Stimulated activated naive B cell treated with anti-CD40 and anti-IgM and Interleukin-4, amounts not matched to agents 10 μg/mL and 1 μg/mL and 100 μg/mL, for 72 hours (primary cell): Measurements from ENCODE around the gene SUB1.
"Not testable (repeated sequence)": the region's sequence is repeated elsewhere in the genome, so short reads cannot be mapped to it uniquely, and the experiment has no call there.

Experiments
- ATAC-seq, 2 donors: fragments of 150-1000 bp; cut with Tn5 transposase; replicated peaks; 2 replicates each; pipeline ENCODE4 v1.10.0; 2021; ENCODE audit warnings: moderate library complexity in 1 of 2
- DNase-seq: peaks from one replicate; pipeline ENCODE4 v3.0.0; 2021
- H3K27ac Mint-ChIP-seq: one replicate; pipeline ENCODE4 v1.8.0; 2022; ENCODE audit warnings: mild to moderate bottlenecking, mixed read lengths
- H3K27me3 Mint-ChIP-seq, 2 donors: one replicate each; pipeline ENCODE4 v1.8.0; 2022; ENCODE audit warnings: mixed read lengths in 2 of 2
- H3K36me3 Mint-ChIP-seq, 2 donors: one replicate each; pipeline ENCODE4 v1.8.0; 2022; ENCODE audit warnings: mixed read lengths in 2 of 2, mild to moderate bottlenecking in 1 of 2
- H3K4me1 Mint-ChIP-seq, 2 donors: one replicate each; pipeline ENCODE4 v1.8.0; 2022; ENCODE audit warnings: mixed read lengths in 2 of 2, mild to moderate bottlenecking in 1 of 2
- H3K4me3 Mint-ChIP-seq, 2 donors: one replicate each; pipeline ENCODE4 v1.8.0; 2022; ENCODE audit warnings: mild to moderate bottlenecking in 2 of 2, mixed read lengths in 2 of 2, moderate library complexity in 1 of 2
- H3K9me3 Mint-ChIP-seq, 2 donors: one replicate each; pipeline ENCODE4 v1.8.0; 2022; ENCODE audit warnings: mixed read lengths in 2 of 2, mild to moderate bottlenecking in 1 of 2

Gene SUB1

DNA sequence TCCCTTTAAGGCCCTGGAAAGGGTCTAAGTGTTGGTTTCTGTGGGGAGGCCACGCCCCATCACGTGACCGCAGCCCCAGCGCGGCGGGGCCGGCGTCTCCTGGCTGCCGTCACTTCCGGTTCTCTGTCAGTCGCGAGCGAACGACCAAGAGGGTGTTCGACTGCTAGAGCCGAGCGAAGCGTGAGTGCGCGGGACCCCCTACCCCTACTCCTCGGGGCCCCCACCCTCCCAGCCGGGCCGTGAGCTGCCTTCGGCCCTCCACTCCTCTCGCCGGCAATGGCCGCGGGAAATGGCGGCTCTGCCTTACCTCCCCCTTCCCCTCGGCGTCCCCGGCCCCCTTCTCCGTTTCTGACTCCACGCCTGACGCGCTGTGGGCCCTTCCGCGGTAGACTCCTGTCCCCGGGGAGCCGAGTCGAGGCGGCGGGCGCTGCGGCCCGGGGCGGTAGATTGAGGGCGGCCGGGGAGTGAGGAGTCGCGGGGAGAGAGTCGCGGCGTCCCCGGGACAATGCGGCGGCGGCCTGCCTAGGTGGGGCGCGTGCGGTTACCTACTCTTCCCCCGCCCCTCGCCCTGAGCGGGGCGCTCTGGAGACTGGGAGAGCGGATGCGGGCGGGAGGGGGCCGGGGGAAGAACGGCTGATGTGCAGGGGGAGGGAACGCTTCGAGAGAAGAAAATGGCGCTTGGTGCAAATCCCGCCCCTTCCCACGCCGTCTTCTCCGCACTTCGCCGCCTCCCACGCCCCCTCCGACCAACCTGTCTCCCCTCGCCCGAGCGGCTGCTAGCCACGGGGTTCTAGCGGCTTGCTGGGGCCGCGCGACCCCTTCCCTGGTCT, at the start of gene SUB1:
SUB1 (plus strand) TSS at position 112 of the 830 bp plus-strand sequence. CDS start 2,956 bp downstream, outside the sequence.
- H3K27me3 Mint-ChIP-seq = peaks cover 6 to 7% of the 10 kb centered on the region in 2 donors
- DNase-seq (peak; percentile 87), ATAC-seq (peak; percentile 68 to 75)
- peak within 1 kb of the TSS; percentile 92 to 97 for H3K4me3 Mint-ChIP-seq
- peaks cover 36 to 77% of the 10 kb centered on the region in 2 donors for H3K4me1 Mint-ChIP-seq
- H3K9me3 Mint-ChIP-seq = peaks cover 0 to 4% of the 10 kb centered on the region in 2 donors
- peak within 1 kb of the TSS; percentile 96 for H3K27ac Mint-ChIP-seq
- H3K36me3 Mint-ChIP-seq = peaks cover 10 to 18% of the 10 kb centered on the region in 2 donors

DNA sequence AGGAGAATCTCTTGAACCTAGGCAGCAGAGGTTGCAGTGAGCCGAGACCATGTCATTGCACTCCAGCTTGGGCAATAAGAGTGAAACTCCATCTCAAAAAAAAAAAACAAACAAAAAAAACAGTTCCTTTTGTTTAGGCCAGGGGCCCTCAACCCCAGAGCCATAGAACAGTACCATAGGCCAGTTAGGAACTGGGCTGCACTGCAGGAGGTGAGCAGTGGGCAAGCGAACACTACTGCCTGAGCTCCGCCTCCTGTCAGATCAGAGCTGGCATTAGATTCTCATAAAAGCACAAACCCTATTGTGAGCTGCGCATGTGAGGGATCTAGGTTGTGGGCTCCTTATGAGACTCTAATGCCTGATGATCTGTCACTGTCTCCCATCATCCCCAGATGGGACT, 49.1 kb upstream of the SUB1 start:
- H3K4me1 Mint-ChIP-seq = peaks cover 51 to 75% of the 10 kb centered on the region in 2 donors
- ATAC-seq = no peak
- H3K4me3 Mint-ChIP-seq = no peak overlapping the region
- no peak for DNase-seq
- H3K36me3 Mint-ChIP-seq = no peaks in the 10 kb centered on the region
- no peaks in the 10 kb centered on the region for H3K27me3 Mint-ChIP-seq
- no peak overlapping the region for H3K27ac Mint-ChIP-seq
- H3K9me3 Mint-ChIP-seq = no peaks in the 10 kb centered on the region

DNA sequence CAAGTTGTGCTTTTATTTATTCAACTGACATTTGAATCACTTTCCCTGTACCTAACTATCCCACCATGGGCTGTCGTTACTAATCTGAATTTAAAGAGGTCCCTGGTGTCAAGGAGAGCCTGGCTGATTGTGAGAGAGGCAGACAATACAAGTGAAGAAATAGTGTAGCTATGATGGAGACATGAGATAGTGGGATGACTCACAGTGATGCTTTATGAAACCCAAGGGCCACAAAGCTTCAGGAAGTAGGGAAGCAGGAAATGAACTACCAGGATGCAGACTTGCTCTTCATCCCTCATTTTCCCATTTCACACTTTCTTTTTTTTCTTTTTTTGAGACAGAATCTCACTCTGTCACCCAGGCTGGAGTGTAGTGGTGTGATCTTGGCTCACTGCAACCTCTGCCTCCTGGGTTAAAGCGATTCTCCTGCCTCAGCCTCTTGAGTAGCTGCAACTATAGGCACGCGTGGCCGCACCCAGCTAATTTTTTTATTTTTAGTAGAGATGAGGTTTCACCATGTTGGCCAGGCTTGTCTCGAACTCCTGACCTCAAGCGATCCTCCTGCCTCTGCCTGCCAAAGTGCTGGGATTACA, 47.8 kb upstream of the SUB1 start:
- not testable (repeated sequence) for H3K9me3 Mint-ChIP-seq, H3K27me3 Mint-ChIP-seq, H3K36me3 Mint-ChIP-seq, H3K4me3 Mint-ChIP-seq, DNase-seq
- Mint-ChIP-seq H3K27ac (peak overlapping the region; percentile 86), H3K4me1 (peaks cover 50 to 74% of the 10 kb centered on the region in 2 donors)
- ATAC-seq = peak; percentile 0 to 26

DNA sequence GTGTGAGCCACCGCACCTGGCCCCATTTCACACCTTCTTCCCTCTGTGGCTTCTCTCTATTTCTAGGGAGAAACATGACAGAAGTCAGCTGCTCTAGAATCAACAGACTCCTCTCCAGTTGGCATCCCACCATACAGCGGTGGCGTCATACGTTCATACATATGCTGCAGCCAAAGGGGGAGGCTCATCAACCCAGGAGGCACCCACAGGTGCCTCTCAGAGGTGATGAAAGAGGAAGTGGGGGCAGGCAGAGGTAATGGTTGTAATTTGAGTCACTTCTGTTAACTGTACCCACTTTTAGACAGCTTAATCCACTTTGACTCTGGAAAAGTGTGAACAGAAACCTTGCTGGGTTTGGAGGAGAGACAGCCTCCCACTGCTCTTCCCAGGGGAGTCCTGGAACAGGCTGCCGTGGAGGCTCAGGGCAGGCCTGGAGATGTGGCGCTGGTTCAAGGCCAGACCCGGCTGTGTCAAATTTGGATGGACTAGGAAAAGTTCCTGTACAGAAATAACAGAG, 47.3 kb upstream of the SUB1 start:
- Mint-ChIP-seq H3K9me3 (peaks cover 0 to 2% of the 10 kb centered on the region in 2 donors), H3K4me1 (peaks cover 53 to 77% of the 10 kb centered on the region in 2 donors), H3K27ac (peak overlapping the region; percentile 86), H3K4me3 (peak overlapping the region; percentile 10 to 14), H3K36me3 (peaks cover 3 to 5% of the 10 kb centered on the region in 2 donors), H3K27me3 (no peaks in the 10 kb centered on the region)
- ATAC-seq (peak; percentile 84 to 88), DNase-seq (peak; percentile 73)

DNA sequence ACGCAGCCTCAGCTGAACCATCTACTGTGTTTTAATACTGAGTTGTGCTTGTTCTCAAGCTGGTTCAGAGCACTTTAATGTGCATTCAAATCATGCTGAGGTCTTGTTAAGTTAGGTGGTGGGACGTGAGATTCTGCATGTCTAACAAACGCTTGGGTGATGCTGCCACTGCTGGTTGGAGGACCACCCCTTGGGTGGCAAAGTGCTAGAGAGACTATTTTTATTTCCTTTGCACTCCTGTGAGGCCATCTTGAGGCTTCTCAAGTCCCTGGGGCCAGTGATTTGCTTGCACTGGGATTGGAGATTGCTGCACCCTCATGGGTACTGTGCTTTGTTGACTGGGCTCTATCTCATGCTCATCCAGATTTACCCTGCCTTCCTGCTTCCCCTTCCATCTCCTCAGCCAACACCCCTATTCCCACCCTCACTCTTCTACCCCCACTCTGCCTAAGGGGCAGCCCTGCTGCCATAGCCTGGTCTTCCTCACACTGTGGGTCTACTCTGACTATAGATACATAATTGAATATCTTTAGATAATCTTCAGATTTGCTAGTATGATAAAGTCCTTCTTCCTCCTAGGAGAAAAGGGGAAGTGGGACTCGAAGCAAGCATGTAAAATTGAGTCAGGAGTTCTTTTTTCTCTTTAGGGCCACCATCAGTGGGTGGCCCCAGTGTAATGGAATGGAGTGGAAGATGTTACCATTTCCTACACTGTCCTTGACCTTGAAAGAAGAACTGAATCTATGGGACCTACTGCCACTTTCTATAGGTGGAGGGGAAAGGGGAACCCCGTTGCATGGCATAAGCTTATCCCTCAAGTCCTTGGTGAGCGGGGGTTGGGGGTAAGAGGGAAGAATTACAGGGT, 45.1 kb upstream of the SUB1 start:
- DNase-seq = peak; percentile 51
- peaks cover 3 to 5% of the 10 kb centered on the region in 2 donors for H3K36me3 Mint-ChIP-seq
- peaks cover 0 to 2% of the 10 kb centered on the region in 2 donors for H3K9me3 Mint-ChIP-seq
- no peaks in the 10 kb centered on the region for H3K27me3 Mint-ChIP-seq
- peaks cover 53 to 76% of the 10 kb centered on the region in 2 donors for H3K4me1 Mint-ChIP-seq
- H3K27ac Mint-ChIP-seq = peak overlapping the region; percentile 83
- H3K4me3 Mint-ChIP-seq = peak overlapping the region; percentile 59 to 64
- peak; percentile 67 for ATAC-seq

DNA sequence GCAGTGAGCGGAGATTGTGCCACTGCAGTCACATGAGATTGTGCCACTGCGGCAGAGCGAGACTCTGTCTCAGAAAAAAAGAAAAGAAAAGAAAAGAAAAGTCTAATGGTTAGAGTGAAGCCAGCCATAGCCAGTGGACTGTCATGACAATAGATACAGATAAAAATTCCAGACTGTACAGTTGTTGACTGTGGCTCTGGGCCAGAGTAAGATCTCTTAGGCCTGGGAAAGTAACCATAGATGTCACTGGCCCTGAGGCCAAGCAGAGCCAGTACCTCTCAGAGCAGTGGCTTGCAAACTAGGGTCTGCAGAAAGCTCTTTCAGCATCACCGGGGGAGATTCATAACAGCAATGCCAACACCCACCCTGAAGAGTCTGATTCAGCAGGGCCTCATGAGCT, 44.1 kb upstream of the SUB1 start:
- peaks cover 3 to 5% of the 10 kb centered on the region in 2 donors for H3K36me3 Mint-ChIP-seq
- DNase-seq (no peak), ATAC-seq (no peak)
- H3K9me3 Mint-ChIP-seq = peaks cover 0 to 2% of the 10 kb centered on the region in 2 donors
- no peaks in the 10 kb centered on the region for H3K27me3 Mint-ChIP-seq
- H3K4me3 Mint-ChIP-seq = peak overlapping the region; percentile 59 to 64
- peak overlapping the region; percentile 83 for H3K27ac Mint-ChIP-seq
- H3K4me1 Mint-ChIP-seq = peaks cover 47 to 66% of the 10 kb centered on the region in 2 donors

DNA sequence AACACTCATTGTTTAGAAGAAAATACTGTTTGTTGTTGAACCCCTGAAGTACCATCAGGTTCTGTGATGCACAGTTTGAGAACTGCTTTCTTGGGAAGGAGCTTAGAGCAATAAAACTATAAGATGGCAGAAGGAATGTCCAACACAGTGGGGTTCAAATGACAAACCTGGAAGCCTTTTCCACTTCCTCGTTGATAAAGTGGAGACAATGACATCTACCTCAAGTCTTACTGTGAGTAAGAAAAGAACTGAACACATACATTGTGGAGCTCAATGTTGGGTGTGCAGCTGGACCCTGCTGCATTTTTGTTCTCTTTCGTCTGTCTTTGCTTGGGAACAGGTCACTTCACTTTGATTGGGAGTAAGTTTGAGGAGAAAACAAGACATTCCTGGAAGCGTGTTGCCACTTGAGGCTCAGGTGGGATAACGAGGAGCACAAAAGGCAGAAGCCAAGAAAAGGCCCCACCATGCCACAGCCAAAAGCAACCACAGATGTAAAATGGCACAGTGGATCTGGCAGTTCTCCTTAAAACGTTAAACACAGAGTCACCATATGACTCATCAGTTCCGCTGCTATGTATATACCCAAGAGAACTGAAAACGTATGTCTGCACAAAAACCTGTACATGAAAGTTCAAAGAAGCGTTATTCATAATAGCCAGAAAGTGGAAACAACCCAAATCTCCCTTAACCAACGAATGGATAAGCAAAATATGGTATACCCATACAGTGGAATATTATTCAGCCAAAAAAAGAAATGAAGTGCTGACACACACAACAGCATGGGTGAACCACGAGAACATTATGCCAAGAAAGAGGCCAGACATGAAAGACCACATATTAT, 42.9 kb upstream of the SUB1 start:
- ATAC-seq (peak; percentile 66 to 69), DNase-seq (peak; percentile 41)
- H3K27ac Mint-ChIP-seq = peak overlapping the region; percentile 88
- H3K27me3 Mint-ChIP-seq = no peaks in the 10 kb centered on the region
- peaks cover 3 to 5% of the 10 kb centered on the region in 2 donors for H3K36me3 Mint-ChIP-seq
- peaks cover 41 to 56% of the 10 kb centered on the region in 2 donors for H3K4me1 Mint-ChIP-seq
- H3K4me3 Mint-ChIP-seq = peak overlapping the region; percentile 57 to 58
- H3K9me3 Mint-ChIP-seq = peaks cover 0 to 2% of the 10 kb centered on the region in 2 donors

DNA sequence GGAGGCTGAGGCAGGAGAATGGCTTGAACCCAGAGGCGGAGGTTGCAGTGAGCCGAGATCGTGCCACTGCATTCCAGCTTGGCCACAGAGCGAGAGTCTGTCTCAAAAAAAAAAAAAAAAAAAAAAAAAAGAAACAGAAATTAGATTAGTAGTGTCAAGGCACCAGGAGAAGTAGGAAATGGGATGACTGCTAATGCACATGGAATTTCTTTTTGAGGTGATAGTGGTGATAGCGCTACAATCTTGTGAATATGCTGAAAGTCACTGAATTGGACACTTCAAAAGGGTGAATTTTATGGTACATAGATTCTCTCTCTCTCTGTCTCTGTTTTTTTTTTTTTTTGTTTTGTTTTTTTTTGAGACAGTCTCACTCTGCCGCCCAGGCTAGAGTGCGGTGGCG, 42.1 kb upstream of the SUB1 start:
- H3K9me3 Mint-ChIP-seq = peaks cover 0 to 2% of the 10 kb centered on the region in 2 donors

DNA sequence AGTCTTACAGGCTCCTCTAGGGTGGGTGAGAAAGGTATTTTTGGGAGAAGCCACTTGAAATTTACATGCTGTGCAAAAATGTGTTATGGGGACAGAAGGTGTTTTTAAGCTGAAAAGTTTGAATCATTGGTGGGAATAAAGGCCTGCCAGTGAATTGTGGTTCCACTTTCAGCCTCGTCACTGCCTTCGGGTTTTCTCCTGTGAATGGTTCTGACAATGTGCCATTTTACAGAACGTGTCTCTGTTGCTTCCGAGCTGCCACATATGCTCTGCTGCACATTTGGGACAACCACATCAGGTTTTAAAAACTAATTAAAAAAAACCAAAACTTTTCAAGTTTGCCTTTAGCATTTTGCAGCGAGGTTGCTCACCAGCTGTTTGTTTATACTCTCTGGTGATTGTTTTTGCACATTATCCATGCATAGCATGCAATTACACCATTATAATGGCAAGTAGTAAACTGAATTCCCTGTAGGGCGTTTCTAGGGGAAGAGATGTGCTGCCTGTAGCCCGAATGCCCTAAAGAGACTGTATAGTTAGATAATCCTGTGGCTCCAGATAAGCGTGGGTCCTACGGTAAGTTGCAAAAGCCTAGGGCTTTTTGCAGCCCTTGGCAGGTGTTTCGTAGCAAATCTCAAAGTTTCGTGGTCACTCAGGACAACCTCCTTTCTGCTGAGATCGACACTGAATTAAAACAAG, 40.1 kb upstream of the SUB1 start:
- Mint-ChIP-seq H3K27ac (no peak overlapping the region), H3K9me3 (peaks cover 0 to 2% of the 10 kb centered on the region in 2 donors), H3K27me3 (no peaks in the 10 kb centered on the region), H3K36me3 (peaks cover 3 to 5% of the 10 kb centered on the region in 2 donors), H3K4me3 (no peak overlapping the region), H3K4me1 (peaks cover 20 to 27% of the 10 kb centered on the region in 2 donors)
- no peak for DNase-seq
- ATAC-seq = no peak

More for the DNA sequence above, 42.1 kb upstream of the SUB1 start:
- Mint-ChIP-seq H3K36me3 (peaks cover 3 to 5% of the 10 kb centered on the region in 2 donors), H3K27ac (no peak overlapping the region), H3K27me3 (no peaks in the 10 kb centered on the region), H3K4me3 (no peak overlapping the region), H3K4me1 (peaks cover 34 to 47% of the 10 kb centered on the region in 2 donors)
- ATAC-seq = no peak
- no peak for DNase-seq

DNA sequence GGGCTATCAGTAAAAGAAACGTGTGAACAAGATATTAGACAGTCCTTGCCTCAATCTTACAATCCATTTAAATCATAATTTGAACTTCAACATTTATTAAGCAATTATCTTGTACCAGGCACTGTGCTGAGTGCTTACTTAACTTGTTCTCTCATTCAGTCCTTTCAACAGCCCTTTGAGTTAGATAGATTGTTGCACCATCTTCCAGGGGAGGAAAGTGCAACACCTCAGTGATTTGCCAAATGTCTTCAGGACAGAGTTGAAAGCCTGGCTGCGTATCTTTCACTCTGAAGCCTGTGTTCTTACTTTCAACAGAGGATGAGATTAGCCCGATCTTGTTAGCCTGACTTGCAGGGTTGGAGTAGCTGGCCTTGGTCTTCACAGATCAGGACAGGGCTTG, 34.2 kb upstream of the SUB1 start:
- H3K9me3 Mint-ChIP-seq = peaks cover 0 to 2% of the 10 kb centered on the region in 2 donors
- H3K36me3 Mint-ChIP-seq = peaks cover 0 to 8% of the 10 kb centered on the region in 2 donors
- peaks cover 16 to 37% of the 10 kb centered on the region in 2 donors for H3K4me1 Mint-ChIP-seq
- no peak overlapping the region for H3K4me3 Mint-ChIP-seq
- H3K27ac Mint-ChIP-seq = no peak overlapping the region
- DNase-seq (no peak), ATAC-seq (no peak)
- no peaks in the 10 kb centered on the region for H3K27me3 Mint-ChIP-seq

DNA sequence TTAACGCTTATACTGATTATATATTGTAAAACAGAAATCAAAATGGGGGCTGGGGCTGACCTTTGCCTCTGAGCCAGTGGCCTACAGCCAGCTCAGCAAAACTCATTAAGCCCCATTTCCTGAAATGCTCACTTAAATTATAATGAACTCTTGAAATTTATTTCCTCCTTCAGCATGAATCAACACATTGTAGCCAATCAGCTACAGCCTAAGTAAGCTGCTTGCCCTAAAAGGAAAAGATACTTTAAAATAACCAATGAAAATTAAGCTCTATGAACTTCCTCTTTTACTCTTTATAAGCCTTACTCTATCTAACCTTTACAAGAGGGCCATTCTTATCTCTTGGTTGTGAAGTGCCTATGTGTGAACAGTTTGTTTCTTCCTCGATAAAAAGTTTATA, 33.5 kb upstream of the SUB1 start:
- Mint-ChIP-seq H3K9me3 (peaks cover 0 to 2% of the 10 kb centered on the region in 2 donors), H3K4me1 (peaks cover 16 to 37% of the 10 kb centered on the region in 2 donors), H3K27me3 (no peaks in the 10 kb centered on the region), H3K36me3 (peaks cover 0 to 8% of the 10 kb centered on the region in 2 donors), H3K4me3 (no peak overlapping the region), H3K27ac (no peak overlapping the region)
- ATAC-seq = peak in 1 of 2 donors; percentile 45
- DNase-seq = no peak

DNA sequence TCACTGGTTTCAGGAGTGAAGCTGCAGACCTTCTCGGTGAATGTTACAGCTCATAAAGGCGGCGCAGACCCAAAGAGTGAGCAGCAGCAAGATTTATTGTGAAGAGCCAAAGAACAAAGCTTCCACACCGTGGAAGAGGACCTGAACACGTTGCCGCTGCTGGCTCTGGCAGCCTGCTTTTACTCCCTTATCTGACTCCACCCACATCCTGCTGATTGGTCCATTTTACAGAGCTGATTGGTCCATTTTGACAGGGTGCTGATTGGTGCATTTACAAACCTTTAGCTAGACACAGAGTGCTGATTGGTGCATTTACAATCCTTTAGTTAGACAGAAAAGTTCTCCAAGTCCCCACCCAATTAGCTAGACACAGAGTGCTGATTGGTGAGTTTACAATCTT, 32.9 kb upstream of the SUB1 start:
- not testable (repeated sequence) for DNase-seq, H3K27me3 Mint-ChIP-seq, H3K27ac Mint-ChIP-seq, H3K4me3 Mint-ChIP-seq, H3K9me3 Mint-ChIP-seq, H3K36me3 Mint-ChIP-seq, ATAC-seq
- H3K4me1 Mint-ChIP-seq = peaks cover 16 to 37% of the 10 kb centered on the region in 2 donors
